ENCODE measurements around the gene KCNK7. TPM values are rescaled to one million over a fixed set of nuclear protein-coding genes. Genes with fewer than 3 reads are reported as not detected.
A peak's percentile ranks its signal among the peaks of the same experiment; 100 is the strongest.

The KCNK7 gene
- total RNA-seq, 4 donors from 2014 or later = 0.39 to 18.6 TPM; not detected in 2

GRCh38 chr11:65618763-65619162 is 23.2 kb upstream of the KCNK7 start:
- peaks cover 0 to 52% of the 10 kb centered on the region in 2 donors for H3K36me3 ChIP-seq

GRCh38 chr11:65617990-65618751 is 22.6 kb upstream of the KCNK7 start:
- intact Hi-C loops (cut with DNase I; ENCODE audit: low total_unique reads) (loop anchor here (5.0 kb wide), 2 partner anchors 94 to 344 kb away; partner anchors contain the start of genes KAT5 and SART1), in situ Hi-C loops (cut with MboI; ENCODE audit: low sequenced_read_pairs in 4 of 4) (no loop called here)
- no peak overlapping the region for H3K4me3 ChIP-seq
- TF ChIP-seq POLR2A (IDR thresholded peaks at IDR 0.05) = no peak
- TF ChIP-seq CTCF (IDR thresholded peaks at IDR 0.05 in 4 of 5, conservative IDR thresholded peaks at IDR 0.05 in 1 of 5) = no peak
- no peaks in the 10 kb centered on the region for H3K9me3 ChIP-seq
- no peaks in the 10 kb centered on the region for H3K27me3 ChIP-seq
- DNase-seq (no peak), ATAC-seq (no peak)
- H3K36me3 ChIP-seq = peaks cover 0 to 46% of the 10 kb centered on the region in 2 donors
- H3K27ac ChIP-seq = no peak overlapping the region
- peaks cover 9 to 22% of the 10 kb centered on the region in 2 donors for H3K4me1 ChIP-seq

More at GRCh38 chr11:65618763-65619162, 23.2 kb upstream of the KCNK7 start:
- DNase-seq (no peak), ATAC-seq (no peak)
- peaks cover 9 to 16% of the 10 kb centered on the region in 2 donors for H3K4me1 ChIP-seq
- no peak overlapping the region for H3K27ac ChIP-seq
- TF ChIP-seq CTCF (IDR thresholded peaks at IDR 0.05 in 4 of 5, conservative IDR thresholded peaks at IDR 0.05 in 1 of 5) = no peak
- TF ChIP-seq POLR2A (IDR thresholded peaks at IDR 0.05) = no peak
- no peak overlapping the region for H3K4me3 ChIP-seq
- H3K27me3 ChIP-seq = no peaks in the 10 kb centered on the region
- H3K9me3 ChIP-seq = no peaks in the 10 kb centered on the region
- intact Hi-C loops (cut with DNase I; ENCODE audit: low total_unique reads) = loop anchor here (5.0 kb wide), 2 partner anchors 94 to 344 kb away; partner anchors contain the start of genes KAT5 and SART1
- in situ Hi-C loops (cut with MboI; ENCODE audit: low sequenced_read_pairs in 4 of 4) = no loop called here

GRCh38 chr11:65617136-65617850 is 21.7 kb upstream of the KCNK7 start:
- no peak for TF ChIP-seq CTCF (IDR thresholded peaks at IDR 0.05 in 4 of 5, conservative IDR thresholded peaks at IDR 0.05 in 1 of 5)
- no peak for TF ChIP-seq POLR2A (IDR thresholded peaks at IDR 0.05)
- intact Hi-C loops (cut with DNase I; ENCODE audit: low total_unique reads) = loop anchor here (5.0 kb wide), 2 partner anchors 95 to 345 kb away; partner anchors contain the start of genes KAT5 and SART1
- H3K4me3 ChIP-seq = peak overlapping the region in 2 of 4 donors; percentile 1 to 80

GRCh38 chr11:65616575-65617001 is 21.0 kb upstream of the KCNK7 start:
- peaks cover 24 to 35% of the 10 kb centered on the region in 2 donors for H3K4me1 ChIP-seq
- in situ Hi-C loops (cut with MboI; ENCODE audit: low sequenced_read_pairs in 4 of 4) (no loop called here), intact Hi-C loops (cut with DNase I; ENCODE audit: low total_unique reads) (loop anchor here (5.0 kb wide), 2 partner anchors 96 to 346 kb away; partner anchors contain the start of genes KAT5 and SART1)
- TF ChIP-seq CTCF (IDR thresholded peaks at IDR 0.05 in 4 of 5, conservative IDR thresholded peaks at IDR 0.05 in 1 of 5) (no peak), POLR2A (IDR thresholded peaks at IDR 0.05) (no peak)
- peaks cover 0 to 41% of the 10 kb centered on the region in 2 donors for H3K36me3 ChIP-seq
- H3K27ac ChIP-seq = peak overlapping the region; percentile 82 to 93 (median 91)
- ATAC-seq (no peak), DNase-seq (no peak)
- H3K4me3 ChIP-seq = peak overlapping the region; percentile 79 to 85 (median 80)
- H3K27me3 ChIP-seq = no peaks in the 10 kb centered on the region
- no peaks in the 10 kb centered on the region for H3K9me3 ChIP-seq

More at GRCh38 chr11:65617136-65617850, 21.7 kb upstream of the KCNK7 start:
- Histone ChIP-seq H3K27ac (peak overlapping the region in 2 of 4 donors; percentile 90 to 92), H3K27me3 (no peaks in the 10 kb centered on the region), H3K36me3 (peaks cover 0 to 41% of the 10 kb centered on the region in 2 donors), H3K4me1 (peaks cover 17 to 31% of the 10 kb centered on the region in 2 donors), H3K9me3 (no peaks in the 10 kb centered on the region)
- ATAC-seq = no peak
- in situ Hi-C loops (cut with MboI; ENCODE audit: low sequenced_read_pairs in 4 of 4) = no loop called here
- no peak for DNase-seq
